Hepatocyte (in vitro differentiated cells): ENCODE data around the gene TWNK.

Experiments used
- CTCF ChIP-seq: fragments of 200-600 bp; sonication (generic); IDR thresholded peaks from 2 replicates; pipeline ENCODE4 v1.5.1; 2016; ENCODE audit warnings: antibody characterized with exemption, mild to moderate bottlenecking; ENCODE audit not compliant: poor library complexity
- EZH2phosphoT487 ChIP-seq: fragments of 200-600 bp; sonication (generic); IDR thresholded peaks from one replicate; pipeline ENCODE4 v1.6.1; 2018; ENCODE audit warnings: antibody characterized with exemption, mild to moderate bottlenecking, low read depth, moderate library complexity; ENCODE audit not compliant: unreplicated experiment, severe bottlenecking

DNA sequence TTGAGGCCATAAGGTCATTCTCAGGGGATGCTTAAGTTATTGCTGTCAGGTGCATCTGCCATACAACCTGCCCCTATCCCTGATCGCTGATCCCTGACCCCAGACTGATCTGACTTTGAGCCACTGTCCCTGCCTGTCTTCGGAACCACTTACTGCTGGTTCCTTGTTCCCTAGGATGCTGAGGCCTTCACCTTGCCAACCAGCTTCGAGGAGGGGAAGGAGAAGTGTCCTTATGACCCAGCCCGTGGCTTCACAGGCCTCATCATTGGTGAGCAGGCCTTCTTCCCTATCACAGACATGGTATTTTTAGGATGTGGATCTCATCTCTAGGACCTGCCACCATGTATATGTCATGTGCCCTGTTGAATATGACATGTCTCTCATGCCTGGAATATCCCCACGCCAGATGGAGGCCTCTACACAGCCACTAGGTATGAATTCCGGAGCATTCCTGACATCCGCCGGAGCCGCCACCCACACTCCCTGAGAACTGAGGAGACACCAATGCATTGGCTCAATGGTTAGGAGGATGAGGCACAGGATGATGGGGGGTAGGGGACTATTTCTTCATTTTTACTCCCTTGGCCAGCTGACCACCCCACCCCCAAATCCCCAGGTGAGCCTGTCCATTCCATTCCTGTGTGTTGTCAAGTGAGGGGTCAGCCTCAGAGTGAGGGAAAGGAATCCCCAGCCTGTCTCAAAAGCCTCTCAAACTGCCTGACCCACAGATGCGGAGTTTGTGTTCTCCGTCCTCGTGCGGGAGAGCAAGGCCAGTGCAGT, 9.0 kb upstream of the TWNK start:
- TF ChIP-seq CTCF (no peak), EZH2phosphoT487 (no peak)
